ENCODE data around the gene POU6F1. TPM values are rescaled to one million over a fixed set of nuclear protein-coding genes. Genes with fewer than 3 reads are reported as not detected.
A peak's percentile ranks its signal among the peaks of the same experiment; 100 is the strongest.

The POU6F1 gene
- total and polyA plus RNA-seq, 9 of the 15 experiments (the other 6 are each of a cell fraction or from before 2014, with no cell fraction given): 0.14 to 3.3 (median 1.1) TPM

GRCh38 chr12:51218607-51219161 is 822 bp upstream of the POU6F1 start (continued):
- TF ChIP-seq, protein P1, sequence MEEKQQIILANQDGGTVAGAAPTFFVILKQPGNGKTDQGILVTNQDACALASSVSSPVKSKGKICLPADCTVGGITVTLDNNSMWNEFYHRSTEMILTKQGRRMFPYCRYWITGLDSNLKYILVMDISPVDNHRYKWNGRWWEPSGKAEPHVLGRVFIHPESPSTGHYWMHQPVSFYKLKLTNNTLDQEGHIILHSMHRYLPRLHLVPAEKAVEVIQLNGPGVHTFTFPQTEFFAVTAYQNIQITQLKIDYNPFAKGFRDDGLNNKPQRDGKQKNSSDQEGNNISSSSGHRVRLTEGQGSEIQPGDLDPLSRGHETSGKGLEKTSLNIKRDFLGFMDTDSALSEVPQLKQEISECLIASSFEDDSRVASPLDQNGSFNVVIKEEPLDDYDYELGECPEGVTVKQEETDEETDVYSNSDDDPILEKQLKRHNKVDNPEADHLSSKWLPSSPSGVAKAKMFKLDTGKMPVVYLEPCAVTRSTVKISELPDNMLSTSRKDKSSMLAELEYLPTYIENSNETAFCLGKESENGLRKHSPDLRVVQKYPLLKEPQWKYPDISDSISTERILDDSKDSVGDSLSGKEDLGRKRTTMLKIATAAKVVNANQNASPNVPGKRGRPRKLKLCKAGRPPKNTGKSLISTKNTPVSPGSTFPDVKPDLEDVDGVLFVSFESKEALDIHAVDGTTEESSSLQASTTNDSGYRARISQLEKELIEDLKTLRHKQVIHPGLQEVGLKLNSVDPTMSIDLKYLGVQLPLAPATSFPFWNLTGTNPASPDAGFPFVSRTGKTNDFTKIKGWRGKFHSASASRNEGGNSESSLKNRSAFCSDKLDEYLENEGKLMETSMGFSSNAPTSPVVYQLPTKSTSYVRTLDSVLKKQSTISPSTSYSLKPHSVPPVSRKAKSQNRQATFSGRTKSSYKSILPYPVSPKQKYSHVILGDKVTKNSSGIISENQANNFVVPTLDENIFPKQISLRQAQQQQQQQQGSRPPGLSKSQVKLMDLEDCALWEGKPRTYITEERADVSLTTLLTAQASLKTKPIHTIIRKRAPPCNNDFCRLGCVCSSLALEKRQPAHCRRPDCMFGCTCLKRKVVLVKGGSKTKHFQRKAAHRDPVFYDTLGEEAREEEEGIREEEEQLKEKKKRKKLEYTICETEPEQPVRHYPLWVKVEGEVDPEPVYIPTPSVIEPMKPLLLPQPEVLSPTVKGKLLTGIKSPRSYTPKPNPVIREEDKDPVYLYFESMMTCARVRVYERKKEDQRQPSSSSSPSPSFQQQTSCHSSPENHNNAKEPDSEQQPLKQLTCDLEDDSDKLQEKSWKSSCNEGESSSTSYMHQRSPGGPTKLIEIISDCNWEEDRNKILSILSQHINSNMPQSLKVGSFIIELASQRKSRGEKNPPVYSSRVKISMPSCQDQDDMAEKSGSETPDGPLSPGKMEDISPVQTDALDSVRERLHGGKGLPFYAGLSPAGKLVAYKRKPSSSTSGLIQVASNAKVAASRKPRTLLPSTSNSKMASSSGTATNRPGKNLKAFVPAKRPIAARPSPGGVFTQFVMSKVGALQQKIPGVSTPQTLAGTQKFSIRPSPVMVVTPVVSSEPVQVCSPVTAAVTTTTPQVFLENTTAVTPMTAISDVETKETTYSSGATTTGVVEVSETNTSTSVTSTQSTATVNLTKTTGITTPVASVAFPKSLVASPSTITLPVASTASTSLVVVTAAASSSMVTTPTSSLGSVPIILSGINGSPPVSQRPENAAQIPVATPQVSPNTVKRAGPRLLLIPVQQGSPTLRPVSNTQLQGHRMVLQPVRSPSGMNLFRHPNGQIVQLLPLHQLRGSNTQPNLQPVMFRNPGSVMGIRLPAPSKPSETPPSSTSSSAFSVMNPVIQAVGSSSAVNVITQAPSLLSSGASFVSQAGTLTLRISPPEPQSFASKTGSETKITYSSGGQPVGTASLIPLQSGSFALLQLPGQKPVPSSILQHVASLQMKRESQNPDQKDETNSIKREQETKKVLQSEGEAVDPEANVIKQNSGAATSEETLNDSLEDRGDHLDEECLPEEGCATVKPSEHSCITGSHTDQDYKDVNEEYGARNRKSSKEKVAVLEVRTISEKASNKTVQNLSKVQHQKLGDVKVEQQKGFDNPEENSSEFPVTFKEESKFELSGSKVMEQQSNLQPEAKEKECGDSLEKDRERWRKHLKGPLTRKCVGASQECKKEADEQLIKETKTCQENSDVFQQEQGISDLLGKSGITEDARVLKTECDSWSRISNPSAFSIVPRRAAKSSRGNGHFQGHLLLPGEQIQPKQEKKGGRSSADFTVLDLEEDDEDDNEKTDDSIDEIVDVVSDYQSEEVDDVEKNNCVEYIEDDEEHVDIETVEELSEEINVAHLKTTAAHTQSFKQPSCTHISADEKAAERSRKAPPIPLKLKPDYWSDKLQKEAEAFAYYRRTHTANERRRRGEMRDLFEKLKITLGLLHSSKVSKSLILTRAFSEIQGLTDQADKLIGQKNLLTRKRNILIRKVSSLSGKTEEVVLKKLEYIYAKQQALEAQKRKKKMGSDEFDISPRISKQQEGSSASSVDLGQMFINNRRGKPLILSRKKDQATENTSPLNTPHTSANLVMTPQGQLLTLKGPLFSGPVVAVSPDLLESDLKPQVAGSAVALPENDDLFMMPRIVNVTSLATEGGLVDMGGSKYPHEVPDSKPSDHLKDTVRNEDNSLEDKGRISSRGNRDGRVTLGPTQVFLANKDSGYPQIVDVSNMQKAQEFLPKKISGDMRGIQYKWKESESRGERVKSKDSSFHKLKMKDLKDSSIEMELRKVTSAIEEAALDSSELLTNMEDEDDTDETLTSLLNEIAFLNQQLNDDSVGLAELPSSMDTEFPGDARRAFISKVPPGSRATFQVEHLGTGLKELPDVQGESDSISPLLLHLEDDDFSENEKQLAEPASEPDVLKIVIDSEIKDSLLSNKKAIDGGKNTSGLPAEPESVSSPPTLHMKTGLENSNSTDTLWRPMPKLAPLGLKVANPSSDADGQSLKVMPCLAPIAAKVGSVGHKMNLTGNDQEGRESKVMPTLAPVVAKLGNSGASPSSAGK (IDR thresholded peaks at IDR 0.05): peak; percentile 81
- TF ChIP-seq, protein P2, sequence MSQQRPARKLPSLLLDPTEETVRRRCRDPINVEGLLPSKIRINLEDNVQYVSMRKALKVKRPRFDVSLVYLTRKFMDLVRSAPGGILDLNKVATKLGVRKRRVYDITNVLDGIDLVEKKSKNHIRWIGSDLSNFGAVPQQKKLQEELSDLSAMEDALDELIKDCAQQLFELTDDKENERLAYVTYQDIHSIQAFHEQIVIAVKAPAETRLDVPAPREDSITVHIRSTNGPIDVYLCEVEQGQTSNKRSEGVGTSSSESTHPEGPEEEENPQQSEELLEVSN (IDR thresholded peaks at IDR 0.05; ENCODE audit: borderline replicate concordance in 1 of 2, extremely low read depth in 1 of 2, insufficient read depth in 1 of 2, insufficient read length in 1 of 2, low read depth in 1 of 2, low read length in 1 of 2, poor library complexity in 1 of 2, severe bottlenecking in 1 of 2): peak; percentile 71 to 75
- TF ChIP-seq MTA2 (IDR thresholded peaks at IDR 0.05; ENCODE audit: low read depth): 0 out of 2 replicates have a peak, but pooled peaks have one; percentile 6
- no peak for TF ChIP-seq ZNF324 (CRISPR knock-in tag; IDR thresholded peaks at IDR 0.05)
- TF ChIP-seq NEUROD1 (IDR thresholded peaks at IDR 0.05; ENCODE audit: borderline replicate concordance, low read depth, low read length, partially characterized antibody): no peak
- TF ChIP-seq RAD51 (IDR thresholded peaks at IDR 0.05; ENCODE audit: borderline replicate concordance, low read depth): no peak
- TF ChIP-seq MAX (CRISPR knock-in tag; IDR thresholded peaks at IDR 0.05): peak; percentile 46; the same call in 1 of the 2 replicates
- no peak for TF ChIP-seq TAF15 (IDR thresholded peaks at IDR 0.05; ENCODE audit: low read depth, low read length)
- TF ChIP-seq SRSF1 (IDR thresholded peaks at IDR 0.05; ENCODE audit: low read depth, low read length): no peak
- TF ChIP-seq TEAD2 (tag; IDR thresholded peaks at IDR 0.05): no peak

All from K562 (cell line).